Gastrocnemius medialis (tissue), 4 donors: ENCODE data around the gene CNGB1.

Experiments used
- POLR2A ChIP-seq, 2 donors: fragments of 450-650 bp; IDR thresholded peaks; one replicate each; pipeline ENCODE4 v1.6.1; 2017; ENCODE audit warnings: antibody characterized with exemption in 2 of 2, mild to moderate bottlenecking in 2 of 2, moderate library complexity in 2 of 2
- TF ChIP-seq, protein P1 (sequence below), 5 experiments: fragments of 450-650 bp in 3 of 5; fragments of 200-600 bp in 2 of 5; sonication (generic) in 2 of 5; IDR thresholded peaks in 4 of 5; conservative IDR thresholded peaks in 1 of 5; 1 replicate in 4 of 5; 2 replicates in 1 of 5; pipeline ENCODE4 v1.5.1; 2016 to 2019; ENCODE audit warnings: antibody characterized with exemption in 5 of 5, mild to moderate bottlenecking in 3 of 5, moderate library complexity in 3 of 5

DNA sequence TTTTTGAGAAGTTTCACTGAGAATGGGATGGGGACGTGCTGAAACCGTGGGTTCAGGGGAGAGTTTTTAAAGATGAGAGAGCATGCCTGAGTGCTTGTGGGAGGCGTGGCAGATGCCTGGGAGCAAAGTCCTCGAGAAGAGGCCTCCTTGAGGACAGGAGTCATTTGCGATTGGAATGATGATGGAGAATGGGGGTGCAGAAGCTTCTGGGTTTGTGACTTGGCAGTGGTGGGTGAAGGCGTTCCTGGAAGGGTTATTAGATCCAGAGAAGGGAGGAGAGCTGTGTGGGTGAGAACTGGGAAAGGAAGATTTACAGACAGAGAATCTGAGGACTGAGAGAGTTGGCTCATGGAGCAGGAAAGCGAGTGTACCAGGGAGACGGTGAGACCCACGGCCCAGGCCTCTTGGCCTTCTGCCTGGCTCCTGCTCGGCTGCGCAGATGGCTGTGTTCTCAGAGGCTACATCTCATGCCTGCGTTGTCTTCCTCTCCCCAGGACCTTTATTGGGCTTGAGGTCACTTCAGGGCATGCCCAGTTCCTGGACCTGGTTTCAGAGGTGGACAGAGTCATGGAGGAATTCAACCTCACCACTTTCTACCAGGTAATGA lies 46.0 kb upstream of the CNGB1 start:
- TF ChIP-seq, protein P1, sequence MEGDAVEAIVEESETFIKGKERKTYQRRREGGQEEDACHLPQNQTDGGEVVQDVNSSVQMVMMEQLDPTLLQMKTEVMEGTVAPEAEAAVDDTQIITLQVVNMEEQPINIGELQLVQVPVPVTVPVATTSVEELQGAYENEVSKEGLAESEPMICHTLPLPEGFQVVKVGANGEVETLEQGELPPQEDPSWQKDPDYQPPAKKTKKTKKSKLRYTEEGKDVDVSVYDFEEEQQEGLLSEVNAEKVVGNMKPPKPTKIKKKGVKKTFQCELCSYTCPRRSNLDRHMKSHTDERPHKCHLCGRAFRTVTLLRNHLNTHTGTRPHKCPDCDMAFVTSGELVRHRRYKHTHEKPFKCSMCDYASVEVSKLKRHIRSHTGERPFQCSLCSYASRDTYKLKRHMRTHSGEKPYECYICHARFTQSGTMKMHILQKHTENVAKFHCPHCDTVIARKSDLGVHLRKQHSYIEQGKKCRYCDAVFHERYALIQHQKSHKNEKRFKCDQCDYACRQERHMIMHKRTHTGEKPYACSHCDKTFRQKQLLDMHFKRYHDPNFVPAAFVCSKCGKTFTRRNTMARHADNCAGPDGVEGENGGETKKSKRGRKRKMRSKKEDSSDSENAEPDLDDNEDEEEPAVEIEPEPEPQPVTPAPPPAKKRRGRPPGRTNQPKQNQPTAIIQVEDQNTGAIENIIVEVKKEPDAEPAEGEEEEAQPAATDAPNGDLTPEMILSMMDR (IDR thresholded peaks at IDR 0.05 in 4 of 5, conservative IDR thresholded peaks at IDR 0.05 in 1 of 5): no peak
- no peak for TF ChIP-seq POLR2A (IDR thresholded peaks at IDR 0.05)
